GM12891 (cell line): ENCODE results near the gene INSYN2B.

Experiments
- PAX5 ChIP-seq: IDR thresholded peaks from 2 replicates; pipeline ENCODE4 v1.6.1; 2011; ENCODE audit warnings: low read length, moderate library complexity, mild to moderate bottlenecking; ENCODE audit not compliant: insufficient read depth, severe bottlenecking
- POLR2A ChIP-seq: IDR thresholded peaks from 2 replicates; pipeline ENCODE4 v1.6.1; 2011; ENCODE audit warnings: low read depth, low read length, control low read depth
- POLR2AphosphoS5 ChIP-seq: IDR thresholded peaks from 2 replicates; pipeline ENCODE4 v1.6.1; 2011; ENCODE audit warnings: low read depth, low read length, control low read depth
- SPI1 ChIP-seq: IDR thresholded peaks from 2 replicates; pipeline ENCODE4 v1.6.1; 2011; ENCODE audit warnings: low read depth, low read length, control low read depth
- TAF1 ChIP-seq: IDR thresholded peaks from 2 replicates; pipeline ENCODE4 v1.6.1; 2011; ENCODE audit warnings: low read depth, low read length, control low read depth

DNA sequence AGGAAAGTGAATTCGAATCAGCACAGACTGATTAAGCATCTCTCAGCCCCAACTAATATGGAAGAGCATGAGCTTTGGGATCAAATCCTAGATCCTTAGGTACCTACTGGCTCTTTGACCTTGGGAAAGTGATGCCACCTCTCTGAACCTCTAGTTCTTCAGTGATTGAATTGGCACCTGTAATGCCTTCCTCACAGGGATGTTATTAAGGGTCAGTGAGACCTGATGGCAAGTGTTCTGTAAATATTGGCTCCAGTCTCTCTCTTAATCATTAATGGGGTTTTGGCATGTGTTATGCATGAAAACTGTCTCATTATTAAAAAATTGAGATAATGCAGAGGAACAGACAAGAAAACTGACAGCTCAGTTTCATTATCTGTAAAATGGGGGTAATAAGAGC is 115.8 kb downstream of the INSYN2B start:
- TF ChIP-seq POLR2A (no peak), POLR2AphosphoS5 (no peak), TAF1 (no peak), PAX5 (no peak), SPI1 (no peak)
